Measurements from ENCODE around the gene LRP6.
"Not testable (repeated sequence)": the region's sequence is repeated elsewhere in the genome, so short reads cannot be mapped to it uniquely, and the experiment has no call there.

The LRP6 gene

DNA sequence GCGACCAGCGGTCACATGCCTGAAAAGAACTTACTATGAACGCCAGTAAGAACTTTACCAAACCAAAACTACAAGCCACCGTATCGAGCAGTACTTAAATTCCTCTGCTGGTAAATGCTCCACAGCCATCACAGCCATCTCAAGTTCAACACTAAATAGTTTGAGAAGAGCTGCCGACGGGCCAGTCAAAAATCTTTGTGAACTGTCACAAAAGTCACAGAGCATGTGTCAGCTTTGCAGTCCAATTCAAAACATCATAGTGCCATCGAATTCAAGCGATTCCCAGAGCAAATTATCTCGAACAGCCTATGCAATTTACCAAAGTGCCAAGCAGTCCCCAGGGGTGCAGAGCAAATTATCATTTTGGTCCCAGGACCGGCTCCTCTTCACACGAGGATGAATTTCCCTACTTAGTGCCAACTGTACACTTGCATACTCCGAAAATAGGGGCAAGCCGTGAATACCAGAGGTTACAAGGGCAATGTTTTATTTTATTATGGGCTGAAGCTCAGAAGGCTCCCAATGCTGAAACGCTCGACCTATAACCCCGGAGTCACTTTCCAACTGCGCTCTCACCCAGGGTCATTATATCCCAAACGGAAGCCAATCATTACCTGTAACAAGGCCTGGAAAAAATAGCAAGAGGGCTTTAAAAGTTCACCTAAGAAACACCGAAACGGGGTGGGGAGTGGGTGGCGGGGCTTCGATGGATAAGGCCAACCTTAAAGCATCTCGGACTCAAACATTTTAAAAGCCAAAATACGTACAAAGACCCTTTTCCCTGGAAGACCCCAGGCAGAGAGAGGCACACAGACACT is 1.1 kb downstream of the LRP6 start:
- DNase-seq (ENCODE audit: extremely low read depth in 1 of 2, low read depth in 1 of 2), result no peak

DNA sequence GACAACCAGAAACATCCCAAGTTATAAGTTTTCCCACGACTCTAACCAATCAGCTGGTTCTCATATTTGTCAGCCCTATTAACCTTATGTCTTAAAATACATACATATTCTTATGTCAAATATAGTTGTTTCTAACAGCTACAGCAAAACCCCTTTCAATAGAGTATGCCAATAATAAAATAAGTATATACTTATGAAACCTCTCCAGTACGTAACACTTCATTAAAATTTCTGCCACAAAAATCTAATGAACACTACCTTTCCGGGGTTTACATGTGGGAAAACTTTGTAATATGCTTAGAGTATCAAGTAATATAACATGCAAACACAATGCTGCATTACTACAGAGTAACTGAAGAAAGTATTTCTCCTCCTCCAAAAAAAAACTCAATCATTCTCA is 1.8 kb downstream of the LRP6 start:
- no peak for DNase-seq (ENCODE audit: extremely low read depth in 1 of 2, low read depth in 1 of 2)

DNA sequence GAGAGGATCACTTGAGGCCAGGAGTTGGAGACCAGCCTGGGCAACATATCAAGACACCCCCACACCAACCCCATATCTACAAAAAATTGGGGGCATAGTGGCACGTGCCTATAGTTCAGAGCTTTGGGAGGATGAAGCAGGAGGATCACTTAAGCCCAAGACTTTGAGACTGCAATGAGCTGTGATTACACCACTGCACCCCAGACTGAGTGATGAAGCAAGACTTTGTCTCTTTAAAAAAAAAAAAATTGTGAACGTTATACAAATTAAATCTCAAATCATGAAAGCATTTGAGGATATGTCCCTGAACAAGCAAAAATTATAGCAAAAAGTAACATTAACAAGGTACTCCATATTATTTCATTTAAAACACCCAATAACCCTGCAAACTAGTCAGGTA is 2.9 kb downstream of the LRP6 start:
- no peak for DNase-seq (ENCODE audit: extremely low read depth in 1 of 2, low read depth in 1 of 2)

DNA sequence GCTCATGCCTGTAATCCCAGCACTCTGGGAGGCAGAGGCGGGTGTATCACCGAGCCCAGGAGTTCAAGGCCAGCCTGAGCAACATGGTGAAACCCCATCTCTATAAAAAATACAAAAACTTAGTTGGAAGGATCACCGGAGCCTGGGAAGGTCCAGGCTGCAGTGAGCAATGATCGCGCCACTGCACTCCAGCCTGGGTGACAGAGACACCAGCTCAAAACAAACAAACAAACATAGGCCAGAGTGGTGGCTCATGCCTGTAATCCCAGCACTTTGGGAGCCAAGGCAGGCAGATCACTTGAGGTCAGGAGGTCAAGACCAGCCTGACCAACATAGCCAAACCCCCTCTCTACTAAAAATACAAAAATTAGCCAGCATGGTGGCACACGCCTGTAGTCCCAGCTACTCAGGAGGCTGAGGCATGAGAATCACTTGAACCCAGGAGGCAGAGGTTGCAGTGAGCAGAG is 10.5 kb downstream of the LRP6 start:
- DNase-seq (ENCODE audit: extremely low read depth in 1 of 2, low read depth in 1 of 2), result not testable (repeated sequence)

DNA sequence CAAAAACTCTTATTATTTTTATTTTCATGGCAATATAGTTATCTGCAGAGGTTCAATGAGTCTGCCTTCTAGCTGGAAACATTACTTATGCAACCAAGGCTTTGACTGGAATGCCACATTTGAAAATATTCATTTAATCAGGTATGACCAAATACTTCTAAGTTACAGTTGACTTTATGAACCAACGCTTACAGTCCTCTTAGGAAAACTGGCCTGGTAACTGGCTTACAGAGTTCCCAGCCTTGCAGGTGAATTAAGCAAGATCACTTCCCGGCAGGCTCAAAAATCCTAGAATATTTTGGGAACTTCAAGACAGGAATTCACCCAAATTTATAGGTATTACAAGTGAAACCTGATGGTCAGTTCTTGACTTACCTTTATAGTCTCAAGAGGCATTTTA is 12.3 kb downstream of the LRP6 start:
- DNase-seq (ENCODE audit: extremely low read depth in 1 of 2, low read depth in 1 of 2), result no peak

DNA sequence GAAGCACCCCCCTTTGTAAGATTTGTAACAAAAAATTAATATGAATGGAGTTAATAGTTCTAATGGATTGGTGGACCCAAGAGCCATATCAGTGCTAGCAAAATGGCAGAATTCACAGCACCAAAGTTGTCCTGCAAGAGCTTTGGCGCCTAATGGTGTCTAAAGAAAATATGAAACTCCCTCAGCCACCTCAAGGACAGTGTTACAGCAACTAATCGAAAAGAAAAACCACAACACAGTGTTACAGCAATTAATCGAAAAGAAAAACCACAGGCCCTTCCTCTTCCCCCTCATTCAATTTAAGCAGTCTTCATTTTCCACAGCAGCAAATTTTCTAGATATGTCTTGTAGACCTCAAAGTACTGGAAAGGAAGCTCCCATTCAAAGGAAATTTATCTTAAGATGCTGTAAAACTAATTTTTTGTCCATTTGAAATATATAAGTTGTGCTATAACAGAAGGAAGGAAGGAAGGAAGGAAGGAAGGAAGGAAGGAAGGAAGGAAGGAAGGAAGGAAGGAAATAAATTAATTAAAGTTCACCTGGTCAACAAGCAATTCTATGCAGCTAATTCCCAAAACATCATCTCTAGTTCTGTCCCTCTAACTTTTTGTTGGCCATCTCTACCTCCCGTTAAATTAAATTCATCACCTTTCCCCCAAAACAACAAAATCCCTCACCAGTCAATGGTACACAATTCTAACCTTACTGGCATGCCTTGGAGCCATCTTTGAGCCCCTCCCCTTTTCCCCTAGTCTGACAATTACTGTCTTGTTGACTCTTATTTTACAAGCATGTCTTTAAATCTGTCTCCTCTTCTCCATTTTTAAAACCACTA is 17.4 kb downstream of the LRP6 start:
- no peak for DNase-seq (ENCODE audit: extremely low read depth in 1 of 2, low read depth in 1 of 2)

DNA sequence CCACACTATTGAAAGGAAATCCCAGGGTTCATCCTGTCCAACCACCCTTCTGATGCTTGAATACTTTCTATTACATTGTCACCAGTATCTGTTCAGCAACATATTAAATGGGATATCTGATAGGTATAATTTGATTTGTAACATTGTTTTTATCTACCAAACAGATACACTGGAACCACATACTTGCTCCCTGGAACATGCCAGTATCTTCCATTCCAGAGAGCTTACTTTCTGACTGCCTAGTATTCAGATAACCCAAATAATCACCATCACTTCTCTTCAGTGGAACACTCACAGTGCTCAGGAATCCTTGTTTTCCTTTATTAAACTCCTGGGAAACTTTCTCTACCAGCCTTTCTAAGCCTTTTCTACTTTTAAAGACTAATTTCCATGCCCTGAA is 19.3 kb downstream of the LRP6 start:
- no peak for DNase-seq (ENCODE audit: extremely low read depth in 1 of 2, low read depth in 1 of 2)

DNA sequence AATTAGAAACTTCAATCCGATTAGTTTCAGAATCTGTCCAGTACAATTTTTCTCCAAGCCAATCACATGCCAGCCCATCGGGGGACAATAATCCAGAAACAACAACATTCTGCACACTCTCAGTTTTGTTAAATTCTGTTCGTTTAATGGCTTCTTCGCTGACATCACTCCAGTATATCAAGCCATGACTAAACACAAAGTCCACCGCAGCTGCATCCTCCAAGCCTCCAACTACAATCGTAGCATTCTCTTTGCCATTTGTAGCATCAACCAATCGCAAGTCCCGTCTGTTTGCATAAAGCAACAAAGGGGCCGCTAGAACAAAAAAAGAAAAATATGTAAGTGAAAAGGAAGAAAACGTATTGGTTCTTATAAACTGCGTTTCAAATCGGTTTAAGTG is 22.5 kb downstream of the LRP6 start:
- DNase-seq (ENCODE audit: extremely low read depth in 1 of 2, low read depth in 1 of 2), result no peak

DNA sequence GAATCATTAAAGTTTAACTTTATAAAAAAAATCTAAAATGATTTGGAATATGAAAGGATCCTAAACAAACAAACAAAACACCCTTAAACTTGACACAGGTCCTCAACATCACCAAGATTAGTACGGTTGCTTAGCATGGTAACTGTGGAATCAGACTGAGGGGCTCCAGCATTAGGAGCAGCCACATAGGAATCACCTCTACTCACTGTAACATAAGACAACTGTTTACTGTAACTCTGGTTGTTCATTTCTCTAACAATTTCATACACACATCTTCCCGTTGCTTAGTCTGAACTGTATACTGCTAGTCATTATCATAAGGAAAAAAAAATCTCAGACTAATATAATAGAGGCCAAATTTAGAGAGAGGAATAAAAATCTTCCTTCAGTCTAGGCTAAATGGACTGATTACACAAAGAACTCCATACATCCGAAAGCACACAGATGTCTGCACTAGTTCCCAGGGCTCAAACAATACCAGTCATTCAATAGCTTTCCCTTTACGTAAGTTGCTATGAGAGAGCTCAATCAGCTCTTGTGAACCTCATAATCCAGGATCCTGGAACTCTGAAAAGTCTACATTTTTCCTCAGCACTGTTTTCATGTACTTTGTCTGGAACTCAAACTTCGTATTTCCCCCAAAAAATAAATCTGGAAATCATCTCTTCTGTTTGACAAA is 26.0 kb downstream of the LRP6 start:
- no peak for DNase-seq (ENCODE audit: extremely low read depth in 1 of 2, low read depth in 1 of 2)

DNA sequence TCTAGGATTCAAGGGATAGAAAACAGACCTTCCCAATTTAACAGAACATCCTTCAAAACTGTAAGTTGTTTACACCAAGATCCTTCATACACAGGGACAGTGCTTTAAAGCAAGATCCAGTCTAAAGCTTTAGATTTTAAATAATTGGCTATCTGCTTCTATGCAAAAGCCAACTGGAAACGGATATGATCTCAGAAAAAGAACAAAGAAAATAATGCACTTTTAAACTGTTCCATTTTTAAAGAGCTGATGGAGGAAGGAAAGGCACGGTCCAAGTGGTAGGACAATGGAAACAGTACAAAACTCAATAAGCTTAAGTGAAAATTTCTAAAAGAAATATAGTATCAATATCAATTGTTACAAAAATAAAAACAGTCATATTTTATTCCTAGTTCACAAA is 27.7 kb downstream of the LRP6 start:
- no peak for DNase-seq (ENCODE audit: extremely low read depth in 1 of 2, low read depth in 1 of 2)

DNA sequence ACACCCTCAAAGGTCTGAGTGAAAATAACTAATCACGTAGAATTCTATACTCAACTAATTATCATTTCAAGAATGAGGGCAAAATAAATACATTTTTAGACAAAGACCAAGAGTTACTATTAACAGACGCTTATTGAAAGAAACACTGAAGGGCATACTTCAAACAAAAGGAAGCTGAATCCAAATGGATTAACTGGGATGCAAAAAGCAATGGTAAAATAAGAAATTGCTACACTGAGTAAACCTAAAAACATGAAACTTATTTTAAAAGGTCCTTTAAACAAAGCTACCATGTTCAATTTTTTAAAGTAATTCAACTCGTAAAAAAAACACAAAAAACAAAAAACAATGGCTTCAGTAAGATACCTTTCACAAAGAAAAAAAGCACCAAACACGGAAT is 28.2 kb downstream of the LRP6 start:
- no peak for DNase-seq (ENCODE audit: extremely low read depth in 1 of 2, low read depth in 1 of 2)

DNA sequence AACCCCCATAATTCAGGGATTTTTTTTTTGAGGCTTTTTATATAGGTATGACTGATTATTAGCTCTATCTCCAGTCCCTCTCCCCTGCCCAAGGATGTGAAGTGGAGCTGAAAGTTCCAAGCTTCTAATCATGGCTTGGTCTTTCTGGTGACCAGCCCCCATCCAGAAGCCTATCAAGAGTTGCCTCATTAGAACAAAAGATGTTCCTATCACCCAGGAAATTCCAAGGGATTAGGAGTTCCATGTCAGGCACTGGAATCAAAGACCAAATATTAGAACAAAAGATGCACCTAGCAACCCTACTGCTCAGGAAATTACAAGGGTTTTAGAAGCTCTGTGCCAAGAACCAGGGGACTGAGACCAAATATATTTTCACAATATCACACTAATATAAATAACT is 29.9 kb downstream of the LRP6 start:
- DNase-seq (ENCODE audit: extremely low read depth in 1 of 2, low read depth in 1 of 2), result no peak

DNA sequence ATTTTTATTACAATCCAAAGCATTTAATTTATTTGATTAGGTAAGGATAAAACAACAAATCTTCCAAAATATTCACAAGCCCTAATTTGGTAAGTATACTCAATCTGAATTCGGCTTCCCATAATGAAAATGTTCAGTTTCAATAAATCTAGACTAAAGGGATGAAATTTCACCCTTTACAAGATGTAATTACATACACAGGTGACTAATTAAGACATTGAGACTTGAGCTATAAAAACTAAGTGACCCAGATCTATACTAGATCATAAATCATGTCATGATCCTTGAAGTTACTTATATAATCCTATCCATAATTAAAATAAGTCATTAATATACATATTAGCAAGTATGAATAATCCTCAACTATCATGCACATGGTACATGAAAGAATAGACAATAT is 36.6 kb downstream of the LRP6 start:
- DNase-seq (ENCODE audit: extremely low read depth in 1 of 2, low read depth in 1 of 2), result no peak

DNA sequence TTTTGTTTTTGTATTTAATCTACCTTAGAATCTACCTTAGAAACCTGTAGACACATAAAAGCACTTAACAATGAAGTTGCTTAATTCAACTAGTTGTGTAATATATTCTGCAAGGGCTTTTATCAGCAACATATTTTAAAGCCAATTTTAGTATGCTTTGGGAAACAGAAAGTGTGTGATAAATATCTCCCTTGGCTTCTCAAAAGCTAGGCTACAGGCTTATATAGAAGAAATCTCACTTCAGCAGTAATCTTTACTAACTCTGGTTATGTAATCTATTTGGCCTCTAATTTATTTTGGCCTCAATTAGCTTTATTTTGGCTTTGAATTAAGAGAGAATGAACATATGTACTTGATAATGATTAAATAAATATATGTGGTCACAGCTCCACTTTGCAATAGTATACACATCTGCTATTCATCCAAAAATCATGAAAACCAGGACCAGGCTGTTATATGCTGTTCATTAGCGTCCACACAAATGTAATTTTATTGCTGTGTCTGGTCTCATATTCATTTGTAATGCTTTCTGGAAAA is 37.2 kb downstream of the LRP6 start:
- DNase-seq (ENCODE audit: extremely low read depth in 1 of 2, low read depth in 1 of 2), result no peak

DNA sequence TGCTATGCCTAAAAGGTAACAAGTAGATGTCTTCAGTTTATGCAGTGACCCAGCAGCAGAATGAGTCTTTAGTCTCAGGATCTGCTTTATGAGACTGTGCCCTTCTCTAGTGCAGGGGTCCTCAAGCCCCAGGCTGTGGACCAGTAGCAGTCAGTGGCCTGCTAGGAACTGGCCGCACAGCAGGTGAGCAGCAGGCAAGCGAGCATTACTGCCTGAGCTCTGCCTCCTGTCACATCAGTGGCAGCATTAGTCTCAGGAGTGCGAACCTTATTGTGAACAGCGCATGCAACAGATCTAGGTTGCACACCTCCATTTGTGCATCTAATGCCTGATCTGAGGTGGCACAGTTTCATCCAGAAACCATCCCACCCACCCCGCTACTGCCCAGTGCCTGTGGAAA is 38.4 kb downstream of the LRP6 start:
- DNase-seq (ENCODE audit: extremely low read depth in 1 of 2, low read depth in 1 of 2), result no peak

DNA sequence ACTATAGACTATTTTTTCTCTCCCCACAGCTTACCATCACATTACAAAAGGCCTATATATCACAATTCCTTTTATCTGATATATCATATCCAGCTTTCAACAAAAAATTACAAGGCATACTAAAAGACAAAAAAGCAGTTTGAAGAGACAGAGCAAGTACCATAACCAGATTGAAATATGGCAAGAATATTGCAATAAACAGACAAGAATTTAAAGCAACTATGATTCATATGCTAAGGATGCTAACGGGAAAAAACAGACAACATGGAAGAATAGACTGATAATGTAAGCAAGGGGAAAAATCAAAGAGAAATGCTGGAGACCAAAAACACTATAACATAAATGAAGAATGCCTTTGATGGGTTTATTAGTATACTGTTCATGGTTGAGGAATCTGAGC is 40.7 kb downstream of the LRP6 start:
- no peak for DNase-seq (ENCODE audit: extremely low read depth in 1 of 2, low read depth in 1 of 2)

DNA sequence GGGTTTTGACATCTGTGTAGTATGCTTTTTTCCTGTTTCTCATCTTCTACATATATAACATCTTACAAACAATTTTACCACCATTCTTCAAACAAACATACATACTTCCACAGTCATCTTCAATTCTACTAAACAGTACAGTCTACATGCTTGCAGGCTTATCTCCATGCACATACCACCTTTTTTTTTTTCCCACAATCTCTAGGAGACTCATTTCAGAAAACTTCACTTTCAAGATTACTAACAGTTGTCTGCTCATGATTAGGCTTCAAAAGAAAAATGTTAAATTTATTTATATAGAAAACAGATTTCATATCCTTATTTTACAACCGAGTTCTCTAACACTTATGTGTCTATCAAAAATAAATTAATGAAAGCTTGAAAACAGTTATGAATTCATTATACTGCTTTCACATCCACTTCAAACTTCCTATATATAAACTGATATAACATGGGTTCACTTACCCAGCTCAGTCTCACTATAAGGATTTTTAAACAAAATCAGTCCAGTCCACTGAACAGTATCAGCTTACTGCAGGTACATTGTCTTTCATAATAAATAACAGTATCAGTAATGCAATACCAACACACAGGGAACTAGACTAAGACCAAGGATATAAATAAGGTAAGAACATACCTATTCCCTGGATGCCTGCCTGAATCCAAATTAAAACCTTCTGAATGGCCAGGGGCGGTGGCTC is 42.5 kb downstream of the LRP6 start:
- DNase-seq (ENCODE audit: extremely low read depth in 1 of 2, low read depth in 1 of 2), result no peak

DNA sequence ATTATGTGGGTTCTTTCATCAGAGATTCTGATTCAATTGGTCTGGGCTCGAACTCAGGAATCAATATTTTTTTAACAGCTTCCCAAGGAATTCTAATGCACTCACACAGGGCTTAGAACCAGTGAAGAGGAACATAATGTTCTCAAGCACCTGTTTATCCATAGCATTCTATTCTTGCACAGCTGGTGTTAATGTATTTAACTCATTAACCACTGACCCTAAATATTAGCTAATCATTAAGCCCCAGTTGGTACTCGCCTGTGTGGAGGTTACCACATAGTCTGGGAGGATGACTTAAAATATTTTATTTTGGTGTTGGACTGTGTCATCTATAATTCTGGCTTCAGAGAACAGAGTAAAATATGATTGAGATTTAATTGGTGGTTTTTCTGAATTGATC is 45.3 kb downstream of the LRP6 start:
- no peak for DNase-seq (ENCODE audit: extremely low read depth in 1 of 2, low read depth in 1 of 2)

DNA sequence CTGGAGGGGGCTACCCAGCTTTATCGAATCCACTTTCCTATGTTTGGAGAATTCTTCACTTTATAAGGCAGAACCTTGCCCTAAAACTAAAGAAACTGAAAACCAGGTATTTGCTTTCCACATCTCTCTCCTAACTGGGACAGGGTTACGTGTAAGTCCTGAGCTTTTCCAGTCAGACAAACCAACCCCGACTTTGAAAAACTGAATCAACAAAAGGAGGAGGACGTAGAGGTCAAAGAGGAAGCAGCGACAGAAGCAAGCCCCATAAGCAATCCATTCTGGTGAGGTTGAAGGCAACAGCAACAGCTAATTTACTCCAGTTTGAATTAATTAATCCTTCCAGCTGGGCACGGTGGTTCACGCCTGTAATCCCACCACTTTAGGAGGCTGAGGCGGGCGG is 47.2 kb downstream of the LRP6 start:
- DNase-seq (ENCODE audit: extremely low read depth in 1 of 2, low read depth in 1 of 2), result no peak

DNA sequence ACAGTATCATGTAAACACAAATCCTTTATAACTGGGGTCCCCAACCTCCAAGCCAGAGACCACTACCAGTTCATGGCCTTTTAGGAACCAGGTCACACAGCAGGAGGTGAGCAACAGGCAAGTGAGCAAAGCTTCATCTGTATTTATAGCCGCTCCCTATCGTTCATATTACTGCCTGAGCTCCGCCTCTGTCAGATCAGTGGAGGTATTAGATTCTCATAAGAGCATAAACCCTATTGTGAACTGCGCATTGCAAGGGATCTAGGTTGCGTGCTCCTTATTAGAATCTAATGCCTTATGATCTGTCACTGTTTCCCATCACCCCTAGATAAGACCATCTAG is 49.9 kb downstream of the LRP6 start:
- DNase-seq (ENCODE audit: extremely low read depth in 1 of 2, low read depth in 1 of 2), result no peak

Measured in stimulated activated CD8-positive, alpha-beta memory T cell treated with anti-CD3 and anti-CD28 coated beads, Interleukin-7, amount 100 ng/mL, for 48 hours (primary cell).